Activated B cell treated with CpG ODN at 0.5 μM for 24 hours (primary cell): ENCODE measurements around the gene MIA3. TPM values are rescaled to one million over a fixed set of nuclear protein-coding genes. Genes with fewer than 3 reads are reported as not detected.

Source experiments
- ATAC-seq: fragments of 200-7000 bp; cut with Tn5 transposase; one replicate; pipeline ENCODE4 v1.10.0; 2021; ENCODE audit warnings: low read depth, mild to moderate bottlenecking, moderate library complexity
- CTCF ChIA-PET: fragments of 350-600 bp; sonication (Branson Sonifier 250); formaldehyde crosslinking; loops from one replicate; lab custom pipeline; 2021; ENCODE audit warnings: antibody characterized with exemption; lab: Charles Lee
- POLR2A ChIA-PET: fragments of 350-600 bp; sonication (Branson Sonifier 250); formaldehyde crosslinking; loops from one replicate; lab custom pipeline; 2021; ENCODE audit warnings: antibody characterized with exemption; lab: Charles Lee
- DNase-seq: peaks from one replicate; pipeline ENCODE4 v3.0.0; 2022
- H3K27ac Mint-ChIP-seq: one replicate; pipeline ENCODE4 v1.8.0; 2020; ENCODE audit warnings: mixed read lengths
- H3K27me3 Mint-ChIP-seq: one replicate; pipeline ENCODE4 v1.8.0; 2021; ENCODE audit warnings: mixed read lengths
- H3K36me3 Mint-ChIP-seq: one replicate; pipeline ENCODE4 v1.8.0; 2021; ENCODE audit warnings: low read depth, mixed read lengths
- H3K4me1 Mint-ChIP-seq: one replicate; pipeline ENCODE4 v1.8.0; 2021; ENCODE audit warnings: mixed read lengths
- H3K4me3 Mint-ChIP-seq: one replicate; pipeline ENCODE4 v1.8.0; 2020; ENCODE audit warnings: mild to moderate bottlenecking, mixed read lengths
- H3K9me3 Mint-ChIP-seq: one replicate; pipeline ENCODE4 v1.8.0; 2020; ENCODE audit warnings: mixed read lengths
- intact Hi-C: fragments of 100-400 bp; cut with micrococcal nuclease; formaldehyde crosslinking; loops from one replicate; pipeline ENCODE4 v1.15.1; 2024
- total RNA-seq: library from RNA; stranded (reverse); gene quantifications from 2 replicates; pipeline ENCODE4 v1.2.3, GENCODE V29; 2022
- TF ChIP-seq, protein P1 (sequence below): fragments of 200-600 bp; IDR thresholded peaks from one replicate; pipeline ENCODE4 v1.8.0; 2022; ENCODE audit warnings: antibody characterized with exemption, mild to moderate bottlenecking

MIA3 gene
- total RNA-seq, 1 donor from 2014 or later: 83.1 TPM

- H3K27ac Mint-ChIP-seq: peak overlapping the region; percentile 99
- H3K4me3 Mint-ChIP-seq: peak overlapping the region; percentile 100
- ChIA-PET CTCF (interaction anchor here (1.4 to 1.6 kb wide), 2 partner anchors 10 to 179 kb away, joined by 5 to 8 read pairs; no protein-coding TSS in a partner anchor), POLR2A (interaction anchor here (0.6 to 3.1 kb wide), 25 partner anchors 10 to 1767 kb away, joined by 3 to 49 read pairs (median 5); partner anchors contain the start of genes AIDA, BROX, FAM177B and TAF1A)
- TF ChIP-seq, protein P1, sequence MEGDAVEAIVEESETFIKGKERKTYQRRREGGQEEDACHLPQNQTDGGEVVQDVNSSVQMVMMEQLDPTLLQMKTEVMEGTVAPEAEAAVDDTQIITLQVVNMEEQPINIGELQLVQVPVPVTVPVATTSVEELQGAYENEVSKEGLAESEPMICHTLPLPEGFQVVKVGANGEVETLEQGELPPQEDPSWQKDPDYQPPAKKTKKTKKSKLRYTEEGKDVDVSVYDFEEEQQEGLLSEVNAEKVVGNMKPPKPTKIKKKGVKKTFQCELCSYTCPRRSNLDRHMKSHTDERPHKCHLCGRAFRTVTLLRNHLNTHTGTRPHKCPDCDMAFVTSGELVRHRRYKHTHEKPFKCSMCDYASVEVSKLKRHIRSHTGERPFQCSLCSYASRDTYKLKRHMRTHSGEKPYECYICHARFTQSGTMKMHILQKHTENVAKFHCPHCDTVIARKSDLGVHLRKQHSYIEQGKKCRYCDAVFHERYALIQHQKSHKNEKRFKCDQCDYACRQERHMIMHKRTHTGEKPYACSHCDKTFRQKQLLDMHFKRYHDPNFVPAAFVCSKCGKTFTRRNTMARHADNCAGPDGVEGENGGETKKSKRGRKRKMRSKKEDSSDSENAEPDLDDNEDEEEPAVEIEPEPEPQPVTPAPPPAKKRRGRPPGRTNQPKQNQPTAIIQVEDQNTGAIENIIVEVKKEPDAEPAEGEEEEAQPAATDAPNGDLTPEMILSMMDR: no peak
- intact Hi-C loops: loop anchor here (1.0 to 10.0 kb wide), 10 partner anchors 11 to 1767 kb away; partner anchors contain the start of genes DUSP10, HLX, TAF1A and TP53BP2
- H3K36me3 Mint-ChIP-seq: peaks cover 36% of the 10 kb centered on the region
- H3K27me3 Mint-ChIP-seq: no peaks in the 10 kb centered on the region
- DNase-seq (peak; percentile 94), ATAC-seq (peak; percentile 96)
- peaks cover 25% of the 10 kb centered on the region for H3K4me1 Mint-ChIP-seq
- no peaks in the 10 kb centered on the region for H3K9me3 Mint-ChIP-seq
Measured at GRCh38 chr1:222643938-222644635, 26.2 kb downstream of the MIA3 start.

DNA sequence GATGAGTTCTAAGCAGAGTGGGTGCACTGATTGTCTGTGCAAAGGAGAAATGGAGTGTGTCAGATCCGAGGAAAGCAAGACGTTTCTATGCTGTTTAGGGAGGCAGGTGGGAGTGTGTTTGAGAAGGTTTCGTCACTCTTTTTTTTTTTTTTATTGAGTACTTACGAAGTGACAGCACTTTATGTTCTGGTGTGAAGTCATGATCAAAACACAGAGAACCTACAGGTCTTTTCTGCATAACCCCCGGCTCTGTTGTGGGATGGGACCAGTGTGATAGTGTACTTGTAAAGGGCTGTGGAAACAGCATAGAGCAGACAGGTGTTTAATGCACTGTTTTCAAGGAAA lies 26.7 kb downstream of the MIA3 start:
- Mint-ChIP-seq H3K27me3 (no peaks in the 10 kb centered on the region), H3K36me3 (peaks cover 33% of the 10 kb centered on the region), H3K9me3 (no peaks in the 10 kb centered on the region), H3K4me3 (peak overlapping the region; percentile 100), H3K27ac (peak overlapping the region; percentile 99), H3K4me1 (peaks cover 25% of the 10 kb centered on the region)
- intact Hi-C loops: loop anchor here (1.0 to 10.0 kb wide), 10 partner anchors 11 to 1767 kb away; partner anchors contain the start of genes DUSP10, HLX, TAF1A and TP53BP2
- POLR2A ChIA-PET: interaction anchor here (0.6 to 3.1 kb wide), 23 partner anchors 10 to 1767 kb away, joined by 3 to 49 read pairs (median 5); partner anchors contain the start of genes AIDA, BROX, FAM177B and TAF1A
- ATAC-seq (peak; percentile 3), DNase-seq (no peak)
- TF ChIP-seq, protein P1: no peak
- CTCF ChIA-PET: interaction anchor here (1.4 to 1.6 kb wide), 2 partner anchors 10 to 179 kb away, joined by 5 to 8 read pairs; no protein-coding TSS in a partner anchor

GRCh38 chr1:222652676-222653075 lies 34.8 kb downstream of the MIA3 start:
- intact Hi-C loops: no loop called here
- peaks cover 33% of the 10 kb centered on the region for H3K4me1 Mint-ChIP-seq
- CTCF ChIA-PET: interaction anchor here (1.6 kb wide), 1 partner anchor 18 kb away, joined by 5 read pairs; no protein-coding TSS in a partner anchor

DNA sequence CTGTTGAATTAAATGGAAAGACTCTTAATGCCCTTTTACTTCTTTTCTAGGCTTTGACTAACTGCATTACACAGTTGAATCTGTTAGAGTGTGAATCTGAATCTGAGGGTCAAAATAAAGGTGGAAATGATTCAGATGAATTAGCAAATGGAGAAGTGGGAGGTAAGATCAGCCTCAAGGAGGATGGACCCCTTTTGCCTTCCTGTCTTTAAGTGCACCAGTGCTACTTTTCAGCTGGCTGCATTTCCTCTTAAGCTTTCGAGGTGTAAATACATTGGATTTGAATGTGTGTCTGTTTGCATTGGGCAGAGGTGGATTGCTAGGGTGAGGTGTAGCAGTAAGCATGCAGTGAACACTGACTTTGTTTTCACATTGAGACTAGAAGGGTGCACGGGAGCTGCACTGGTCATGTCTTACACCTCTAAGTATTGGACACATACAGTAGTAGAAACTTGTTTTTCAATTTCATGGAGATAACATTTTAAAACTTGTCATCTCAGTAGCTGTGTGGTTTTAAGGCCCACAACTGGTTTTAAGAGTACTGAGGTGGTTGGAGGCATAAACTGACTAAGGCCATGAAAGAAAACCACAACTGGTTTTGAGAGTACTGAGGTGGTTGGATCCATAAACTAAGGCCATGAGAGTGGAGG lies 35.4 kb downstream of the MIA3 start:
- H3K36me3 Mint-ChIP-seq: peaks cover 79% of the 10 kb centered on the region

More at GRCh38 chr1:222652676-222653075, 34.8 kb downstream of the MIA3 start:
- Mint-ChIP-seq H3K27me3 (no peaks in the 10 kb centered on the region), H3K4me3 (no peak overlapping the region), H3K27ac (peak overlapping the region; percentile 41), H3K36me3 (peaks cover 78% of the 10 kb centered on the region), H3K9me3 (no peaks in the 10 kb centered on the region)
- ATAC-seq (no peak), DNase-seq (no peak)
- TF ChIP-seq, protein P1: no peak
- POLR2A ChIA-PET: interaction anchor here (3.9 kb wide), 1 partner anchor 9 kb away, joined by 41 read pairs; no protein-coding TSS in a partner anchor

More for the DNA sequence above, 35.4 kb downstream of the MIA3 start:
- ChIA-PET POLR2A (interaction anchor here (0.6 to 3.9 kb wide), 2 partner anchors 9 to 1074 kb away, joined by 3 to 41 read pairs; no protein-coding TSS in a partner anchor), CTCF (interaction anchor here (1.6 kb wide), 1 partner anchor 19 kb away, joined by 5 read pairs; no protein-coding TSS in a partner anchor)
- no peak for DNase-seq
- Mint-ChIP-seq H3K9me3 (no peaks in the 10 kb centered on the region), H3K27me3 (no peaks in the 10 kb centered on the region), H3K27ac (peak overlapping the region; percentile 80), H3K4me1 (peaks cover 33% of the 10 kb centered on the region), H3K4me3 (no peak overlapping the region)
- no peak for ATAC-seq
- intact Hi-C loops: no loop called here
- TF ChIP-seq, protein P1: no peak
